Skeletal muscle tissue (tissue), 4 donors: ENCODE data around the gene LRP8. TPM values are rescaled to one million over a fixed set of nuclear protein-coding genes. Genes with fewer than 3 reads are reported as not detected.

Source experiments
- H3K27ac ChIP-seq: one replicate; pipeline ENCODE4 v1.7.0; 2013; ENCODE audit warnings: mild to moderate bottlenecking, low read depth, low read length, inconsistent platforms
- H3K27me3 ChIP-seq, 3 donors: one replicate each; pipeline ENCODE4 v1.7.0; 2013; ENCODE audit warnings: low read length in 3 of 3; ENCODE audit not compliant: control insufficient read depth in 3 of 3, insufficient read depth in 3 of 3
- H3K36me3 ChIP-seq, 3 donors: one replicate each; pipeline ENCODE4 v1.7.0; 2013; ENCODE audit warnings: low read length in 3 of 3; ENCODE audit not compliant: control insufficient read depth in 3 of 3, insufficient read depth in 3 of 3
- H3K4me1 ChIP-seq, 3 donors: one replicate each; pipeline ENCODE4 v1.7.0; 2013; ENCODE audit warnings: low read length in 3 of 3, mild to moderate bottlenecking in 3 of 3; ENCODE audit not compliant: control insufficient read depth in 3 of 3, insufficient read depth in 3 of 3
- H3K4me3 ChIP-seq, 3 donors: one replicate each; pipeline ENCODE4 v1.7.0; 2013; ENCODE audit warnings: low read length in 3 of 3
- H3K9ac ChIP-seq, 3 donors: one replicate each; pipeline ENCODE4 v1.7.0; 2013; ENCODE audit warnings: low read length in 3 of 3, mild to moderate bottlenecking in 3 of 3, moderate library complexity in 2 of 3, low read depth in 1 of 3
- H3K9me3 ChIP-seq, 3 donors: one replicate each; pipeline ENCODE4 v1.7.0; 2013; ENCODE audit warnings: low read length in 3 of 3; ENCODE audit not compliant: control insufficient read depth in 3 of 3
- total RNA-seq: library from RNA; depleted of rRNA; stranded (reverse); fragments of >200 nt; gene quantifications from one replicate; pipeline ENCODE4 v1.2.3, GENCODE V29; 2014
- donor health status: Osteomylitis.

The LRP8 gene
- total RNA-seq, 1 donor from 2014 or later = 1.6 TPM

DNA sequence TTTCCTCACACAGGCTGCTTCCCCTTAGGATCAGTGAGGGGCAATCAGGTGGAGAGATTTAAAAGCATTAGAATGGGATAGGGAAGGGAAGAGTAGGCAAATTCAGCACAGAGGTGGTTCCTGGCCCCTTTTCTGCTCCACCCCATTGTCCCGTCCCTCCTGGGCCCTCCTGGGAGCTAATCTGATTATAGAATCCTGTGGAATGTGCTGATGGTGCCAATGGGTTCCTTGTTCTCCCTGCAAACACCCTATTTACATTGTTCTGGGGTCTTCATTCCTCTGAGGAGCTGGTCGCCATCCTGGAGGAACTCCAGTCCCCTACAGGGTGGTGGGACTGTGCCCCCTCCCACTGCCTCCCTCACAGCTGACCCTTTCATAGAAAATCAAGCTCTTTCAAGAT is 34.4 kb upstream of the LRP8 start:
- H3K27ac ChIP-seq = no peak overlapping the region
- H3K9ac ChIP-seq = no peak overlapping the region
- H3K36me3 ChIP-seq = no peaks in the 10 kb centered on the region
- H3K27me3 ChIP-seq = peaks cover 0 to 13% (median 4%) of the 10 kb centered on the region in 3 donors
- H3K9me3 ChIP-seq = no peaks in the 10 kb centered on the region
- no peaks in the 10 kb centered on the region for H3K4me1 ChIP-seq
- no peak overlapping the region for H3K4me3 ChIP-seq

- no peak overlapping the region for H3K27ac ChIP-seq
- no peak overlapping the region for H3K4me3 ChIP-seq
- H3K27me3 ChIP-seq = peaks cover 0 to 13% (median 4%) of the 10 kb centered on the region in 3 donors
- H3K4me1 ChIP-seq = no peaks in the 10 kb centered on the region
- peaks cover 0 to 4% (median 4%) of the 10 kb centered on the region in 3 donors for H3K9me3 ChIP-seq
- H3K9ac ChIP-seq = no peak overlapping the region
- H3K36me3 ChIP-seq = no peaks in the 10 kb centered on the region
Measured at GRCh38 chr1:53361541-53361961, 33.7 kb upstream of the LRP8 start.

- Histone ChIP-seq H3K4me1 (no peaks in the 10 kb centered on the region), H3K36me3 (no peaks in the 10 kb centered on the region), H3K27me3 (peaks cover 0 to 13% (median 4%) of the 10 kb centered on the region in 3 donors), H3K27ac (no peak overlapping the region), H3K9me3 (peaks cover 0 to 4% (median 4%) of the 10 kb centered on the region in 3 donors), H3K4me3 (no peak overlapping the region), H3K9ac (no peak overlapping the region)
Measured at GRCh38 chr1:53359934-53360276, 32.0 kb upstream of the LRP8 start.

GRCh38 chr1:53359225-53359933 is 31.5 kb upstream of the LRP8 start:
- H3K9ac ChIP-seq = no peak overlapping the region
- H3K36me3 ChIP-seq = no peaks in the 10 kb centered on the region
- H3K4me1 ChIP-seq = no peaks in the 10 kb centered on the region
- no peak overlapping the region for H3K4me3 ChIP-seq
- peaks cover 0 to 4% (median 4%) of the 10 kb centered on the region in 3 donors for H3K9me3 ChIP-seq
- peaks cover 0 to 13% (median 4%) of the 10 kb centered on the region in 3 donors for H3K27me3 ChIP-seq
- H3K27ac ChIP-seq = no peak overlapping the region

GRCh38 chr1:53356637-53357036 is 28.8 kb upstream of the LRP8 start:
- Histone ChIP-seq H3K36me3 (no peaks in the 10 kb centered on the region), H3K27ac (no peak overlapping the region), H3K9ac (no peak overlapping the region), H3K4me3 (no peak overlapping the region), H3K4me1 (no peaks in the 10 kb centered on the region), H3K27me3 (peaks cover 0 to 5% (median 0%) of the 10 kb centered on the region in 3 donors), H3K9me3 (peaks cover 0 to 4% (median 4%) of the 10 kb centered on the region in 3 donors)

DNA sequence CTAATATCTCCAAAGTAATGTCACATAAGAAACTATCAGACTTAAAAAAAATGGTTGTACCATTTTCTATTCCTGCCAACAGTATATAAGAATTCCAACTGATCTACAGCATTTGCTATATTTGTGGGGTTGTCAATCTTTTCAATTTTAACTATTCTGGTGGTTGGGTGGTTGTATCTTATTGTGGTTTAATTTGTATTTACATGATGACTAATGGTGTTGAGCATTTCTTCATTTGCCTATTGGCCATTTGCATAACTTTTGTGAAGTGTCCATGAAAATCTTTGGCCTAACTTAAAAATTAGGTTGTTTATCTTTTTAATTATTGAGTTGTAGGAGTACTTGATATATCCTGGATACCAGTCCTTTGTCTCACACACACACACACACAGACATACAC is 26.2 kb upstream of the LRP8 start:
- Histone ChIP-seq H3K27me3 (no peaks in the 10 kb centered on the region), H3K4me1 (no peaks in the 10 kb centered on the region), H3K4me3 (no peak overlapping the region), H3K36me3 (no peaks in the 10 kb centered on the region), H3K27ac (no peak overlapping the region), H3K9ac (no peak overlapping the region), H3K9me3 (peaks cover 0 to 4% (median 4%) of the 10 kb centered on the region in 3 donors)

DNA sequence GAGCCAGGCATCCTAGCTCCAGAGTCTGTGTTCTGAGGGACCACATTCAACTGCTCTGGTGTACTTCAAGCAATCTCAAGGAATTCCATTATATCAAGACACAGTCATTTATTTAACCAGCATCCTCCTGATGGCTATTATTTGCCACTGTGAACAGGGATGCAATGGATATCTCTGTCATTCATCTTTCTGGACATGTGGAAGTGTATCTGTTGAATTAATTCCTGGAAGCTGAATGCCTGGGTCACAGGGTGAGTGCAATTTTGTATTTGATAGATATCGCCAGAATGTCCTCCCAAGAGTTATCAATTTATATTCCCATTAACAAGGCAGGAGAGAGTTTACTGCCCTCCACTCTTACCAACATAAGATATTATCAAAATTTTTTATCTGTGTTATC is 24.7 kb upstream of the LRP8 start:
- Histone ChIP-seq H3K36me3 (no peaks in the 10 kb centered on the region), H3K4me3 (no peak overlapping the region), H3K4me1 (no peaks in the 10 kb centered on the region), H3K27ac (no peak overlapping the region), H3K9me3 (peaks cover 0 to 4% (median 4%) of the 10 kb centered on the region in 3 donors), H3K9ac (no peak overlapping the region), H3K27me3 (peaks cover 0 to 2% (median 0%) of the 10 kb centered on the region in 3 donors)

- no peaks in the 10 kb centered on the region for H3K4me1 ChIP-seq
- H3K36me3 ChIP-seq = no peaks in the 10 kb centered on the region
- no peak overlapping the region for H3K9ac ChIP-seq
- no peak overlapping the region for H3K4me3 ChIP-seq
- H3K9me3 ChIP-seq = no peaks in the 10 kb centered on the region
- no peak overlapping the region for H3K27ac ChIP-seq
- H3K27me3 ChIP-seq = peaks cover 0 to 2% (median 0%) of the 10 kb centered on the region in 3 donors
Measured at GRCh38 chr1:53350853-53351767, 23.2 kb upstream of the LRP8 start.

- no peaks in the 10 kb centered on the region for H3K9me3 ChIP-seq
- no peaks in the 10 kb centered on the region for H3K36me3 ChIP-seq
- H3K27me3 ChIP-seq = peaks cover 0 to 2% (median 0%) of the 10 kb centered on the region in 3 donors
- H3K4me1 ChIP-seq = no peaks in the 10 kb centered on the region
- no peak overlapping the region for H3K4me3 ChIP-seq
- no peak overlapping the region for H3K9ac ChIP-seq
- H3K27ac ChIP-seq = no peak overlapping the region
Measured at GRCh38 chr1:53349968-53350852, 22.3 kb upstream of the LRP8 start.
